ENCODE data around the gene TRIM6. TPM values are rescaled to one million over a fixed set of nuclear protein-coding genes. Genes with fewer than 3 reads are reported as not detected.

Gene TRIM6
- total and polyA plus RNA-seq, 9 of the 15 experiments (the other 6 are each of a cell fraction or from before 2014, with no cell fraction given): 5.0 to 11.8 (median 8.7) TPM

- 14% methylated on average over 3 of the region's 3 CpGs for WGBS (ENCODE audit: insufficient coverage, low coverage, missing lambda C conversion rate)
- BruUV-seq (replicated peaks): no TSS peak
- no peak overlapping the region for H3K27ac ChIP-seq (ENCODE audit: extremely low read depth, low read depth, low read length)
Observed at GRCh38 chr11:5618807-5619206, 22.4 kb downstream of the TRIM6 start.

GRCh38 chr11:5620651-5621521 is 24.4 kb downstream of the TRIM6 start:
- Histone ChIP-seq H3K4me2 (ENCODE audit: insufficient read depth, low read length) (peak overlapping the region; percentile 12), H3K79me2 (ENCODE audit: control insufficient read depth, insufficient read depth, low read length) (no peaks in the 10 kb centered on the region), H3K4me1 (replicated peaks in 1 of 2; ENCODE audit: control insufficient read depth in 2 of 2, insufficient read depth in 2 of 2, low read length in 2 of 2) (peaks cover 0 to 10% of the 10 kb centered on the region in 2 experiments; a peak in 3 of 5 replicates), H3K27me3 (ENCODE audit: control insufficient read depth in 2 of 2, insufficient read depth in 2 of 2, low read length in 2 of 2) (no peaks in the 10 kb centered on the region), H3K36me3 (ENCODE audit: control insufficient read depth, insufficient read depth, low read length) (no peaks in the 10 kb centered on the region), H3K27ac (ENCODE audit: extremely low read depth, low read depth, low read length) (peak overlapping the region; percentile 16; the same call in 1 of the 3 replicates), H4K20me1 (replicated peaks; ENCODE audit: control insufficient read depth, insufficient read depth, low read length) (no peaks in the 10 kb centered on the region), H3K9ac (ENCODE audit: insufficient read depth in 1 of 2, low read depth in 2 of 2, low read length in 2 of 2) (no peak overlapping the region), H3K9me3 (replicated peaks; ENCODE audit: control insufficient read depth, insufficient read depth, low read depth, low read length) (no peaks in the 10 kb centered on the region; the same call in 1 of the 2 replicates), H2AFZ (ENCODE audit: low read depth, low read length) (peak overlapping the region; percentile 49; the same call in 1 of the 2 replicates), H3K4me3 (no peak overlapping the region), H3K9me1 (ENCODE audit: control insufficient read depth, insufficient read depth, low read length) (no peaks in the 10 kb centered on the region)
- peak; percentile 37; the same call in 2 of the 3 replicates for ATAC-seq
- DNase-seq (ENCODE audit: extremely low read depth in 1 of 4, low spot score in 3 of 4): peak in 2 of 4 experiments; percentile 30 to 44
- ChIA-PET CTCF (ENCODE audit: low intra/inter-chr PET ratio) (no interaction called here), POLR2A (interaction anchor here (0.7 to 1.8 kb wide), 2 partner anchors 20 to 110 kb away, joined by 3 to 4 read pairs; no protein-coding TSS in a partner anchor)
- intact Hi-C loops (cut with micrococcal nuclease): no loop called here
- FAIRE-seq: no peak
- in situ Hi-C loops (cut with MboI): no loop called here
- BruUV-seq (replicated peaks): no TSS peak
- WGBS (ENCODE audit: insufficient coverage, low coverage, missing lambda C conversion rate): 0% methylated on average over 3 of the region's 3 CpGs
- TF ChIP-seq SMARCA4 (IDR thresholded peaks at IDR 0.05) (peak; percentile 19; the same call in 1 of the 2 replicates), CBFA2T3 (IDR thresholded peaks at IDR 0.05) (peak; percentile 85), DPF2 (IDR thresholded peaks at IDR 0.05) (0 out of 2 replicates have a peak, but pooled peaks have one; percentile 29), NFIC (IDR thresholded peaks at IDR 0.05) (peak; percentile 42), ARID1B (IDR thresholded peaks at IDR 0.05) (peak; percentile 80), HNRNPLL (IDR thresholded peaks at IDR 0.05; ENCODE audit: low read depth, low read length, poor library complexity, severe bottlenecking) (no peak), TRIM25 (IDR thresholded peaks at IDR 0.05; ENCODE audit: borderline replicate concordance) (no peak), NCOR1 (IDR thresholded peaks at IDR 0.05) (peak; percentile 76), YBX1 (IDR thresholded peaks at IDR 0.05) (no peak), CBFA2T2 (conservative IDR thresholded peaks at IDR 0.05) (peak; percentile 81), MTA2 (IDR thresholded peaks at IDR 0.05; ENCODE audit: low read depth) (peak; percentile 79), MCM2 (IDR thresholded peaks at IDR 0.05; ENCODE audit: low read depth) (no peak), ATF7 (IDR thresholded peaks at IDR 0.05) (no peak)

More at GRCh38 chr11:5618807-5619206, 22.4 kb downstream of the TRIM6 start:
- FAIRE-seq: no peak
- intact Hi-C loops (cut with micrococcal nuclease): no loop called here
- H3K9me1 ChIP-seq (ENCODE audit: control insufficient read depth, insufficient read depth, low read length): no peaks in the 10 kb centered on the region
- no peaks in the 10 kb centered on the region for H3K79me2 ChIP-seq (ENCODE audit: control insufficient read depth, insufficient read depth, low read length)
- CTCF ChIA-PET (ENCODE audit: low intra/inter-chr PET ratio): no interaction called here
- peaks cover 0 to 10% of the 10 kb centered on the region in 2 experiments; a peak in 3 of 5 replicates for H3K4me1 ChIP-seq (replicated peaks in 1 of 2; ENCODE audit: control insufficient read depth in 2 of 2, insufficient read depth in 2 of 2, low read length in 2 of 2)
- no peak overlapping the region for H3K4me3 ChIP-seq
- no peak overlapping the region for H2AFZ ChIP-seq (ENCODE audit: low read depth, low read length)
- POLR2A ChIA-PET: interaction anchor here (0.7 to 0.8 kb wide), 2 partner anchors 100 to 104 kb away, joined by 3 read pairs; no protein-coding TSS in a partner anchor
- no peak for ATAC-seq
- H3K27me3 ChIP-seq (ENCODE audit: control insufficient read depth in 2 of 2, insufficient read depth in 2 of 2, low read length in 2 of 2): no peaks in the 10 kb centered on the region
- no peak overlapping the region for H3K9ac ChIP-seq (ENCODE audit: insufficient read depth in 1 of 2, low read depth in 2 of 2, low read length in 2 of 2)
- TF ChIP-seq ZNF133 (CRISPR knock-in tag; IDR thresholded peaks at IDR 0.05) (no peak), TGIF2 (CRISPR knock-in tag; IDR thresholded peaks at IDR 0.05) (no peak), ZFPM2 (CRISPR knock-in tag; IDR thresholded peaks at IDR 0.05) (no peak), MTA3 (IDR thresholded peaks at IDR 0.05; ENCODE audit: borderline replicate concordance) (no peak), ZNF140 (CRISPR knock-in tag; IDR thresholded peaks at IDR 0.05) (no peak), ZNF696 (CRISPR knock-in tag; conservative IDR thresholded peaks at IDR 0.05) (no peak), WHSC1 (IDR thresholded peaks at IDR 0.05; ENCODE audit: low read length) (no peak), BDP1 (IDR thresholded peaks at IDR 0.05; ENCODE audit: insufficient read depth, insufficient read length) (no peak), ZKSCAN3 (CRISPR knock-in tag; IDR thresholded peaks at IDR 0.05) (no peak)
- no peaks in the 10 kb centered on the region for H4K20me1 ChIP-seq (replicated peaks; ENCODE audit: control insufficient read depth, insufficient read depth, low read length)
- no peak for DNase-seq (ENCODE audit: extremely low read depth in 1 of 4, low spot score in 3 of 4)
- no peak overlapping the region for H3K4me2 ChIP-seq (ENCODE audit: insufficient read depth, low read length)
- no peaks in the 10 kb centered on the region; the same call in 1 of the 2 replicates for H3K9me3 ChIP-seq (replicated peaks; ENCODE audit: control insufficient read depth, insufficient read depth, low read depth, low read length)
- H3K36me3 ChIP-seq (ENCODE audit: control insufficient read depth, insufficient read depth, low read length): no peaks in the 10 kb centered on the region
- in situ Hi-C loops (cut with MboI): no loop called here
